Activated naive CD4-positive, alpha-beta T cell (primary cell): ENCODE data around the gene PTGER1.

Source experiments
- DNase-seq, 4 experiments: peaks; one replicate each; lab custom pipeline; 2025; lab: John Stamatoyannopoulos, UW

The PTGER1 gene

DNA sequence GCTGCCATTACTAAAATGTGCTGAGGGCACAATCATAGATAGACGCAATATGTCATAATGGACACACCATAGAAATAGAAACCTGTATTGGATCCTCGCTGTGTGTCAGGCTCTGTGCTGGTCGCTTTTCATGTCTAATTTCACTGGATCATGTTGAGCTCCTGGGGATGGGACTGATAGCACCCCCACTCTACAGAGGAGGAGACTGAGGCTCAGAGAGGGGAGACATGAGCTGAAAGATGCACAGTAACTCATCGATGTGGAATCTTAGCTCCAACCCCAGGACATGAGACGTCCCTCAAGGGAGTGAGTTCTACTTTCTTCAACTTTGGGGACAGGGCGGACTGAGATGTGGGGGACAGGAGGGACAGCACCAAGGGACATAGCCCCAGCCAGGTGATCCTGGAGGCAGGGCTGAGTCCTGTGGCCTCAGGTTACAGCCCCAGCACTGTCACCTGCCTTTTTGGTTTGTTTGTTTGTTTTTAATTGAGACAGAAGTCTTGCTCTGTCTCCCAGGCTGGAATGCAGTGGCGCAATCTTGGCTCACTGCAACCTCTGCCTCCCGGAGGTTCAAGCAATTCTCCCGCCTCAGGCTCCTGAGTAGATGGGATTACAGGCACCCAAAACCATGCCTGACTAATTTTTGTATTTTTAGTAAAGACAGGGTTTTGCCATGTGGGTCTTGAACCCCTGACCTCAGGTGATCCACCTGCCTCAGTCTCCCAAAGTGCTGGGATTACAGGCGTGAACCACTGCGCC lies 27.4 kb upstream of the PTGER1 start:
- DNase-seq, result no peak

DNA sequence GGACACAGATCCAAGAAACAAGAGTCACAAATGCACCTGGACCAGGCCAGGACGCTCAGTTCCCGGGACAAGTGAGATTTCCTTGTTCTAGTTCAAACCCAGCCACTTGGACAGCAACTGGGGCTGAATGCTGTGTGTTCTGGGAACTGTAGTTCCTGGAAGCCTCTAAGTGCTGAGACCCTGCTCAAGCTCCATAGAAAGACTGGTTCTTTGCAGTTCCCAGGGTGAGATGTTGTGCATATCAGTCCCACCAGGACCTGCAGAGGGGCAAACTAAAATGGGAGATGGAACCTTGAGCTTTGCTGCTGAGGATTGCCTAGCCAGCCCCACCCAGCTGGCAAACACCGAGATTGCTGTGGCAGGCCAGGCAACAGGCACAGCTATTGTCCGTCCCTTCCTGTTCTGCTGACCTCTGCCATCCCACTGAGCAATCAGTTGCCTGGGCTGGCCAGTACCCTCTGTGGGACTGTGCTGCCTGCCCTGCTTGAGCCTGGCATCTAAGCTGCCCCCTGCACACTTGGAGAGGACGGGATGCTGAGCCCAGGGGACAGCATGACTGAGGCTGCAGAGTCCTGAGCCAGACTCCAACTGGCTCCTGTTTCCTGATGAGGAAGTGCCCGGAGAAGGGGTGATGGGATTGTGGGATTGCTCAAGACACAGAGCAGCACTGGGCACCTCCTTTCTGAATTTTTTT lies 22.2 kb upstream of the PTGER1 start:
- DNase-seq, result no peak

DNA sequence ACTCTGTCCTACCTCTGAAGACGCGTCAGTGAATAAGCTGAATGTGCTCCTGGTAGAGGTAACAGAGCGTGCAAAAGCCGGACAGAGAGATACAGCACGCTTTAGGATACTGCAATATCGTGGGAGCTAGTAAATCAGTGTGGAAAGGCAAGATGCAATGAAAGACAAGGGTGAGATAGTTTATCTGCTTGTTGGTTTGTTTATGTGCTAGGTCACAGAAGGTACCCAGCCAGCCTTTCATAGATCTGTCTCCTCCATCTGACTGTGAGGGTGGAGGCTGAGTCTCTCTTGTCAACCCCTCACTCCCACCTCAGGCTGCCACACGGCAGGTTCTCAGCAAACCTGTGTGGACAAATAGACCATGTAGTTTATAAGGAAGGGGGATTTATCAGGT lies 21.7 kb upstream of the PTGER1 start:
- no peak for DNase-seq

DNA sequence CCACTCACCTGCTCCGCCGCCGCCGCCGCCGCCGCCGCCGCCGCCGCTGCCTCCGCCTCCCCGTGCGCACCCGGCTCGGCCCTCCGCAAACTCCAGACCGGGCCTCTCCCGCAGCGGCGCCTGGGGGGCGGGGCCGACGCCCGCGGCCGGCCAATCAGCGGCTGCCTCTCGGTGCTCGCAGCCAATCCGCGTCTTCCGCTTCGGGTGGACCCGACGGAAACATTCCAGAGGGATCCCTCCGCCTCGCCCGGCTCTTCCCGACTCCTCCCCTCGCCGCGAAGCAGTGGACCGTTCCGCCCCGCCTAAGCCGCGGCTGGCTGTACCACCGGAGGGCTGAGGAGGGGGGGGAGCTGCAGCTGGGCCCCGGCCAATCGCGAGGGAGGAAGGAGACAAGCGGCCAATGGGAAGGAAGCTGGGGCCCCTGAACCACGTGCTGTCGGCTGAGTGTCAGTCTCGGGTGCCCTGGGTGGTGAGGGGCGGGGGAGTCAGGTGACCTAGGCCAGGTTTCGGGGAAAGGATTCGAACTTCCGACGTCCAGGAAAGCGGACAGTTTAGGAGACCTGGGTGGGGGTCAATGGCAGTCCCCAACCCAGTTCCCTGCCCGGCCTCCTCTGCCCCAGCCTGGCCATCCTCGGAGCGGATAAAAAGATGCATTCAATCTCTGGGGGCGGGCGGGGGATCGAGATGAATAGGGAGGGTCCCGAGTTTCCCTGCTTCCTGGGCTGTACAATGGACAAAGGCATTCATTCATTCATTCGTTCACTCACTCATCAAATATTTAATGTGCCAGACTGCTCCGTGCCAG lies 21.1 kb upstream of the PTGER1 start, which contains the start of gene GIPC1:
Gene GIPC1 (minus strand): TSS at position 99 of the 805 bp plus-strand sequence. CDS start 13,151 bp downstream, outside the sequence.
- peak; percentile 43 to 76 (median 56) for DNase-seq

DNA sequence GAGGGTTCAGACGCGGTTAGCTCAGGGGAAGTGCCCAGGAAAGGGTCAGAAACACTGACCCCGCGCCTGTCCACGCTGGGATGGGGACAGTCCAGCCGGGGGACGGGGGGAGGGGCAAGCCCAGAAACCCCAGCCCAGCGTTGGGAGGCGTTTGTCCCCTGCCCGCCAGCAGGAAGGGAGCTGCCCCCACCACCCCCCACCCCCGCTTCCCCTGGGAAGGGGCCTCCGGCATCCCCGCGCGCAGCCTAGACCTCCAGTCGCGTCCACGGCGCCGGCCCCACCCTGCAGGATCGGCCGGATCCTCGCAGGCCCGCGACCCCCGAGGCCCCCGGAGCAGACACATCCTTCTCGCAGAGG lies 20.5 kb upstream of the PTGER1 start:
- no peak for DNase-seq

DNA sequence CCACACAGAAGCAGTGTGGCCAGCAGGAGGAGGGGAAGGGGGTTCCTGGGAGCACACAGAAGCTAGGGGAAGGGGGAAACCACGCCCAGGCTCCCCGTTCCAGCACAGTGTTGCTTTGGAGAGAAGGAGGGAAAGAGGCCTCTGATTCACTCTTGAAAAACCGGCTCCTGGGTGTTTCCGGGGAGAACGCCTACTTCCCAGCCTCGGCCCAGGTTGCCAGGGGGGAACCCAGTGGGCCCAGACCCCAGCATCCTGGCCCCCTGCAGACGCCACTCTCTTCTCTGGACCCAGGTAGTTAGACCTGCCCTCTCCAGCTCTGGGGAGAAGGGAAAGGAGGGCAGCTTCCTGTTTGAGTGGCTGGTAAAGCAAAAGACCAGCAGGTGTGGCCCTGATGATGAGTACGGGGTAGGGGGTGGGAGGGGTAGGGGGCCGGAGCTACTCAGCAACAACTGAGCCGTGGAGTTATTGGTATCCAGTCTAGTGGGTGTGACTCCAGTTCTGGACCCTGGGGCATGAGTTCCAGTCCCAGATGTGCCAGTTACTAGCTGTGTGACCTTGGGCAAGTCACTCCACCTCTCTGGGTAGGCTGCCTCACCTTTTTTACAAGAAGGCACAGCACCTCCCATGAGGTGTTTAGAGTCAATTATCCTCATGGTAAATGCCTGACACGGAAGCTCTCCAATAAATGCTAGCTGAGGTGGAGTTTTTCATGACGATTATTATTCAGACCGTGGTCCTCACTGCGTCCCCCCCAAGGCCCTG lies 19.9 kb upstream of the PTGER1 start:
- DNase-seq, result no peak

DNA sequence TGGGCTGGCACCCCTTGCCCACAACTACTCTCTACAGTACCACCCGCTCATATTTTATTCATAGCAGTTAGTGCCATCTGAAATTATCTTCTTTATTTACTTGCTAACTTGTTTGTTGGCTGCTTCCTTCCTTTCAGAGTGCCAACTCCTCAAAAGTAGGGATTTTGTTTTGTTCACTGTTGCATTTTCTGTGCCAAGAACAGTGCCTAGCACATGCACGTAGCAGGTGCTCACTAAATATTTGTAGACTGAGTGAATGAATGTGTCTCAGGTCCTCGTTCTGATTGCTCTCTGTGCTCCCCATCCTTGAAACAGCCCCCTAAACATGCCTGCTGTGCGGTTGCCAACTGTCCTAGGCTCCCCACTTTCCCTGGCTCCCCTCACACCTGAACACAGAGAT lies 19.3 kb upstream of the PTGER1 start:
- no peak for DNase-seq

DNA sequence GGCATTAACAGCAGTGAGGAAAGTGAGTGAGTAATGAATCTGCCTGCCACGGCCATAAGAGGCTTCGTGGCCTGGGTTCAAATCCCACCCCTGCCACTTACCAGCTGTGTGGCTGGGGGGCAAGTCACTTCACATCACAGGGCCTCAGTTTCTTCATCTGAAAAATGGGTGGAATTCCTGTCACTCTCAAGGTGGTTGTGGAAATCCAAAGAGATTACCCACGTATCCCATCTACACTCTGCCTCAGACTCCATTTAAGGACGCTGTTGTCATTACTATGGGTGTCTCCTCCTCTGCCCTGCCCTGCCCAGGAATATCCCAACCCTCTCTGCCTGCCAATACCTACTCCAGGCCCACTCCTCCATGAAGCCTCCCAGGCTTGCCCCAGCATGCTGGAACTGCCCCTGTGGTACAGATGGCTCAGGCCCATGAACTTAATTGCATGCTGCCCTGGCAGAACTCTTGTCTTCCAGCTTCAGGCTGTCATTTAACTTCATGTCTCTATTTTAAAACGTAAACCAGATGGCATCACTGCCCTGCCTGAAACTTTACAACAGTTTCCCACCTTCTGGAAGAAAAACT lies 17.7 kb upstream of the PTGER1 start:
- DNase-seq, result no peak

DNA sequence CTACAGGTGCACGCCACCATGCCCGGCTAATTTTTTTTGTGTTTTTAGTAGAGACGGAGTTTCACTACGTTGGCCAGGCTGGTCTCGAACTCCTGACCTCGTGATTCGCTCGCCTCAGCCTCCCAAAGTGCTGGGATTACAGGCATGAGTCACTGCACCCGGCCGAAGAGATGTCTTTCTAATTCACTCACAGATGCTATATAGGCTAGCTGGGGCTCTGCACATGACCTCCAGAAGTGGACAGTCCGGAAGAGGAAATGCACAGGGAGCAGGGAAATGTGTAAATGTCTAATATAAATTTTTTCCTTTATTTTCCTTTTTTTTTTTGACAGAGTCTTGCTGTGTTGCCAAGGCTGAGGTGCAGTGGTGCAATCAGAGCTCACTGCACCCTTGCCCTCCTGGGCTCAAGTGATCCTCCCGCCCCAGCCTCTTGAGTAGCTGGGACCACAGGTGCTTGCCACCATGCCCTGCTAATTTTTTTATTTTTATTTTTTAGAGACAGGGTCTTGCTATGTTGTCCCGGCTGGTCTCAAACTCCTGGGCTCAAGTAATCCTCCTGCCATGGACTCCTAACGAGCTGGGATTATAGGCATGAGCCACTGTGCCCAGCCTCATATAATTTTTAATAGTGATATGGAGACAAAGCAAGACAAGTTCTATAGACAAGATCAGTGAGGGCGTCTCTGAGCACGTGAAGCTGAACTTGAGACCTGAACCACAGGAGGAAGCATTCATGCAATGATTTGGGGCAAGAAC lies 12.4 kb upstream of the PTGER1 start:
- no peak for DNase-seq

DNA sequence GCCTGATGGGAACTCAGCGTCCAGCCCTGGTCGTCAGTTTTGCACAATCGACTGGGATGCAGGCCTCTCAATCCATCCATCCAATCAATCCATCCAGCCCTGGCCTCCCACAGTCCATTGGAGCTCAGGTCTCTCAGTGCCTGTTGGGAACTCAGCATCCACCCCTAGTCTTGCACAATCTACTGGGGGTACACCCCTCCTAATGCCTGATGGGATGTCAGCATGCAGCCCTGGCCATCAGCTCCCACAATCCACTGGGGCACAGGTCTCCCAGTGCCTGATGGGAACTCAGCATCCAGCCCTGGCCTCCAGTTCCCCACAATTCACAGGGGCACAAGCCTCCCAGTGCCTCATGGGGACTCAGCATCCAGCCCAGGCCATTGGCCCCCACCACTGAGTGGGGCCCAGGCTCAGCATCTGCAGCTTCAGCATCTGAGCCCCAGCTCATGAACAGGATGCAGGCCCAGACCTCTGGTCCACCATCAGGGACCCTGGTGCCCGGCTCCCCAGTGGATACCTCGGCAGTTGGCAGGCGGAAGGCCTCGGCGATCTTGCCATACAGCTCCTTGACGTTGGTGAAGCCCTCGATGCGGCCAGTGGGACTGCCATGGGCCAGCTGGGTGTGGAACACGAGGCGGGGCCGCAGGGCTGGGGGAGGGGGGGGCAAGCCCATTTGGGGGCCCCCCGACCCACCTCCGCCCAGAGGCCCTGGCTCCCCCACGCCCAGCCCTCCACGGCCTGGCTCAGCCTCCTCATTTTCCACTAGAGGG lies 7.2 kb upstream of the PTGER1 start:
- no peak for DNase-seq

DNA sequence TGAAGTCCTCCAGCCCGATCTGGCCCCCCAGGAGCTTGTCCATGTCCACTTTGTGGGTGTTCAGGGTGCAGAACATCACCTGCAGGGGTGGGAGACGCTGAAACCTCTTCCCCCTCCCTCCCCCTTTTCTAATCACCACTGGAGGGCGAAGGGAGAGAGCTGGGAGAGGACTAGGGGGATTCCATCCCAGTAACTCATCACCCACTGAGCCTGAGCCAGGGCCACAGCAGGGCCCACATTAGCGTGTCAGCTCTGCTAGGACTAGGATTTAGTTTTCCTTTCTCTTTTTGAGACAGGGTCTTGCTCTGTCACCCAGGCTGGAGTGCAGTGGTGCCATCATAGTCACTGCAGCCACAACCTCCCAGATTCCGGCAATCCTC lies 5.5 kb upstream of the PTGER1 start:
- DNase-seq, result no peak

DNA sequence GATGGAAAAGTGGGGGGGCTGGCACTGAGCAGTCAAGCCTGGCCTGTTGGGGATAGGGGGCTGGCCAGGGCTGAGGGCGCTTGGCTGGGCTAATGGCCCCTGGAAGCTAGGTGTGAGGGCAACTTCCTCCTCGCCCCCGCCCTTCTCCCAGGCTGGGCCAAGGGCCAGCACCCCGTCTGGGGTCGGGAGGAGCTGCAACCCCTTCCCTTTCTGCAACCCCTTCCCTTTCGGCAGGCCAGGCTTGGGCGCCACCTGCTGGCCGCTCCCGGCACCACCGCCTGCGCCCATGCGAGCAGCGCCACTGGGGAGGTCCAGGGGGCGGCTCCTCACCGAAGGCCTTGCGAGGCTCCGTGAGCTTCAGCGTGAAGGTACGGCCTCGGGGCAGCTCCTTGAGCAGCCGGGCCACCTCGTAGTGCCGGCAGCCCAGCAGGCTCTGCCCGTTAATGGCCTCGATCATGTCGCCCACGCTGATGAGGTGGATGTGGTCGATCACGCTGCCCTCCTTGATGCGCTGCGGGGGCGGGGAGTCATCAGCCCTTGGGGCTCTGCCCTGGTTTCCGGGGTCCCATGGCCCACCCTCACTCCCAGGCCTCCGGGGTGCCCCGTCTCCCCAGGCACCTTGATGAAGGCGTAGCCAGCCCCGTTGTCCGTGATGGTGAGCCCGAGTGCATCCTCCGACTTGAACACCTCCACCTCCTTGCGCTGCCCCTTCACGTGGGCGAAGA lies 5.0 kb upstream of the PTGER1 start:
- DNase-seq, result peak; percentile 51 to 69 (median 58)

DNA sequence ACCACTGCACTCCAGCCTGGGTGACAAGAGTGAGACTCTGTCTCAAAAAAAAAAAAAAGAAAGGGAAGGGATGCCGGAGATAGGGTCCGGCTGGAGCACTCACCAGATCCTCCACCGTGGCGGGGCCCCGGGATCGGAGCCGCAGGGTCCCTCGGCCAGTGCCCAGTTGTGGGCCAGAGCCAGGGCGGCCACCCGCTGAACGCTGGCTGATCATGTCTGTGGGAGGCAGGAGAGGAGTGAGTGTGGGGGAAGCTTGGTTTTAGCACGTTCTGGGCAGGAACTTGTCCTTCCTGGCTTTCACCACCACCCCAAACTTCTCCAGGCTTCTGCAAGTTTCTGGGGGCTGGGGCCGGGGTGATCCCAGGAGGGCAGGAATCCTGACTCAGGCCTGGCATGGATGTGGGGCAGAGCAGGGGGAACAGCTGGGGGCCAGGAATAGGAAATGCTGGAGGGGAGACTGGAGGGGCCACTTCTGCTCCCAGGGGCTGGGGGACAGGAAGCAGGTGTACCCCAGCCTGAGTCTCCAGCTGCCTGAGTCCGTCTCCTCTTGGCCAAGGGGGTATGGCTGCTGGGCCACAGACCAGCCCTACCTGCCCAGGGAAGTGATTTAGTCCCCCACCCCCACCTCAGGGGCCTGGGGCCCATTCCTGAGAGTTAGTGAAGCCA lies 4.3 kb upstream of the PTGER1 start:
- DNase-seq, result no peak

DNA sequence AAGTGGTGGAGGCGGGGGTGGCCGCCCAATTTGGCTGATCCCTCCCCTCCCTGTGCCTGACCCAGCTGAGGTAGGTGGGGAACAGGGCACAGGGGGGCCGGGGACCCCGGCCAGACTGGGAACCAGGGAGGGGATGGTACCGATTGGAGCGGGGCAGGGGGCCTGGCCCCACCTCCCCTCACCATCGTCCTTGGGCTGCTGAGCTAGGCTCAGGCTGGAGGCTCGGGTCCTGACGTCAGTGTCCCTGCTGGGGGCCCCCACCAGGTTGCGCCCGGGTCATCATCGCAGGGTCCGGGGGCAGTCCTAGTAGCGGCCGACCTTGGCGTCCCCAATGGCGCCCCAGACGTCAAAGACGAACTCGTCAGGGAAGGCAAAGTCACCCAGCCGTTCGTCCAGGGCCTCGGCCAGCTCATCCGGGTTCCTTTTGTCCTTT lies 3.0 kb upstream of the PTGER1 start:
- no peak for DNase-seq

DNA sequence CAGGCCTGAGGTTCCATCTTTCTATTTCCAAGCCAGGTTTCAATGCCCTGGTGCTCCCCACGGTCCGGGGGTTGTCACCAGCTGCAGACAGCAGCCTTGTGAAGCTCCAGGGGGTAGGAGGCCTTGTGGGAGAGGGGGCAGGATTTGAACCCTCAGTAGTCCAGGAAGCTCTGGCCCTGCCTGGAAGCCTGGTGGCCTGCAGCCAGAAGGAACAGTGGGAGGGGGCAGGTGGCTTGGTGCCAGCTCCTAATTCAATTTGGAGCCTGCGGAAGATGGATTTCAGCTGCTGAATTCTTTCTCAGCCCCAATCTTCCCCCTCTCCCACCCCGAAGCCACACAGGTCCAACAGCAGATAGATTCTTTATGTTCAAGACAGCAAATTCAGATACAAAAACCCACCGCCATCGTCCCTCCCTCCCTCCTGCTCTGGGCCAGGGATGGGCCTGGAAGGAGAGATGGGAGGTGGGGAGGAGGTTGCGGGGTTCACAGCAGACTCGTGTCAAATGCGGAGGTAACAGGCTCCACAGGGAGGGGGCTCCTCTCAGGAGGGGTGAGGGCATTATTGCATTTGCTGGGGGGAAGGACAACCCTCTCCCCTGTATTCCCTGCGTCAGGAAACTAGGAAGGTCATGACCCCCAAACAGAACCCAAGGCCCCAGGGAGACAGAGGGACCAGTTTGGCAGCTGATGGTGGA lies 2.4 kb upstream of the PTGER1 start:
- DNase-seq, result no peak

DNA sequence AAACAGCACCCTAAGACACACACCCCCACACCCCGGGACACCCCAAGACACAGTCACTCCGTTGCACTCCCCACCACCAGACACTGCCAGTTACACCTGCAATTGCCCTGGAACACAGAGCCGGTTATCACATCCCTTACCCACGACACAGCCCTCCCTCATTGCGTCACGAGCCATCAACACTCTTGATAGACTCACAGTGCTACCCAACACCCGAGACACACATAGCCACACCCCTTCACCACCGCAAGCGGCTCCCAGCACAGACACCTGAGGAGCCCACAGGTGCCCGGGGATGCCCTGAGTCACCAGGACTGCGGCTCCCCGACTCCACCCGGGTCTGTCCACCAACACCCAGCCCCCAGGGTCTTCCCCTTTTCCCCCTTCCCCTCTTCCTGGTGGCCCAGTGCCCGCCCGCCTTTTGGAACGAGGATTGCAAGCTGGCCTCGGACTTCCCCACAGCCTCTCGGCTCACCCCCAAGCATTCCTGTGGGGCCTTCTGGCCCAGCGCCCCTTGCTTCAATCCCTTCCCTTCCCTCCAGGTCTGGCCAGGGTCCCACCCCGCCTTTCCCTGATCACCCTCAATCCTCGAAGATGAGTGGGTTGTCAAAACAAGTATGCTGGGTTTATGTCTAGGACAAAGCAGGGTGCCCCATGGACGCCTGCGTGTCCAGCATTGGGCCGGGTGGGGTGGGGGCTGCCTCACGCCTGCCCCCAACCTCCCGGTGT lies 1.7 kb upstream of the PTGER1 start:
- peak in 1 of 4 experiments; percentile 17 for DNase-seq

DNA sequence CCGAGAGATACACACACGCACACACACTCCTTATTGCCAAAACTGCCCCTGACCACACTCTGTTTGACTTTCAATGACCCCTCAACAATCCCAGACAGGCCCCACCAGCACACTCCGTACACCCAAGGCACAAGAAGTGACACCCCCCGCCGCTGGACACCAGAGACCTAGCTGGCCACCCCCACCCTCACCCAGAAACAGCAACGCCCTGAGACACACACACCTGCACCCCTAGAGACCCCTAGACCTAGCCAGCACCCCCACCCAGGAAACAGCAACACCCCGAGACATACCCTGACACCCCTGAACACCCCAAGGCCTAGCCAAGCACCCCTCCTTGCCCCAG lies 1.1 kb upstream of the PTGER1 start:
- DNase-seq, result no peak

DNA sequence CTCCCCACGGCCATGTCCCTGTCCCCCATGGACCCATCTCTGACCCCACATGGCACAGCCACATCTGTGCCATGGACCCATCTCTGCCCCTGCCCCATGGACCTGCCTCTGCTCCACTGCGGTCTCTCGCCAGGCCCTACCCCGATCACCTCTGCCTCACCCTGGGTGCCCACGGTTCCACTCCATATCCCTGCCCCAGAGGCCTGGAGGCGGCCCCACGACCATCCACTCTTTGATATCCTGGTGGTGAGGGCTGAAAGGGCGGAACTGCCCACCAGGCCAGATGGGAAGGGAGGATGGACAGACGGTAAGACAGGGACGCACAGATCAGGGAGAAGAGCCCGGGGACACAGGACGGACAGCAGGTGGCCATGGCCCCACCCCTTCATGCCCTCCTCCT lies 327 bp downstream of the PTGER1 start:
- DNase-seq, result no peak
